Brain microvascular endothelial cell (primary cell): ENCODE measurements around the gene RHOF.

Experiments used
- DNase-seq: peaks from one replicate; pipeline ENCODE4 v3.0.0-alpha.2; 2020
- H3K27ac ChIP-seq: fragments of 250-450 bp; sonication (Bioruptor Pico); 2 replicates; pipeline ENCODE4 v1.5.1; 2020; ENCODE audit warnings: mild to moderate bottlenecking, moderate library complexity
- H3K27me3 ChIP-seq: fragments of 250-450 bp; sonication (Bioruptor Pico); replicated peaks from 2 replicates; pipeline ENCODE4 v1.5.1; 2020; ENCODE audit warnings: mild to moderate bottlenecking
- H3K36me3 ChIP-seq: fragments of 250-450 bp; sonication (Bioruptor Pico); replicated peaks from 2 replicates; pipeline ENCODE4 v1.5.1; 2020; ENCODE audit warnings: mild to moderate bottlenecking
- H3K4me3 ChIP-seq: 2 replicates; pipeline ENCODE4 v1.5.1; 2011; ENCODE audit warnings: low read depth, mild to moderate bottlenecking, control low read depth, low read length, moderate library complexity
- in situ Hi-C: cut with HindIII; loops from 2 replicates; pipeline ENCODE4 v1.10.0; 2017; ENCODE audit warnings: low sequenced_read_pairs, low pct_ligation_motif_present
- TF ChIP-seq, protein P1 (sequence below): IDR thresholded peaks from 2 replicates; pipeline ENCODE4 v1.5.1; 2011; ENCODE audit warnings: low read depth, mild to moderate bottlenecking, moderate library complexity, low read length, control low read depth, inconsistent platforms; ENCODE audit errors: missing control alignments

The RHOF gene

GRCh38 chr12:121781998-121782979 lies 11.2 kb downstream of the RHOF start:
- TF ChIP-seq, protein P1, sequence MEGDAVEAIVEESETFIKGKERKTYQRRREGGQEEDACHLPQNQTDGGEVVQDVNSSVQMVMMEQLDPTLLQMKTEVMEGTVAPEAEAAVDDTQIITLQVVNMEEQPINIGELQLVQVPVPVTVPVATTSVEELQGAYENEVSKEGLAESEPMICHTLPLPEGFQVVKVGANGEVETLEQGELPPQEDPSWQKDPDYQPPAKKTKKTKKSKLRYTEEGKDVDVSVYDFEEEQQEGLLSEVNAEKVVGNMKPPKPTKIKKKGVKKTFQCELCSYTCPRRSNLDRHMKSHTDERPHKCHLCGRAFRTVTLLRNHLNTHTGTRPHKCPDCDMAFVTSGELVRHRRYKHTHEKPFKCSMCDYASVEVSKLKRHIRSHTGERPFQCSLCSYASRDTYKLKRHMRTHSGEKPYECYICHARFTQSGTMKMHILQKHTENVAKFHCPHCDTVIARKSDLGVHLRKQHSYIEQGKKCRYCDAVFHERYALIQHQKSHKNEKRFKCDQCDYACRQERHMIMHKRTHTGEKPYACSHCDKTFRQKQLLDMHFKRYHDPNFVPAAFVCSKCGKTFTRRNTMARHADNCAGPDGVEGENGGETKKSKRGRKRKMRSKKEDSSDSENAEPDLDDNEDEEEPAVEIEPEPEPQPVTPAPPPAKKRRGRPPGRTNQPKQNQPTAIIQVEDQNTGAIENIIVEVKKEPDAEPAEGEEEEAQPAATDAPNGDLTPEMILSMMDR = no peak
- Histone ChIP-seq H3K27me3 (no peaks in the 10 kb centered on the region), H3K4me3 (no peak overlapping the region), H3K36me3 (peaks cover 2% of the 10 kb centered on the region), H3K27ac (peak overlapping the region; percentile 46)
- DNase-seq = no peak
- in situ Hi-C loops = no loop called here

GRCh38 chr12:121781484-121781997 lies 11.9 kb downstream of the RHOF start:
- H3K27ac ChIP-seq = peak overlapping the region; percentile 46
- in situ Hi-C loops = no loop called here
- no peaks in the 10 kb centered on the region for H3K27me3 ChIP-seq
- TF ChIP-seq, protein P1 = no peak
- no peak for DNase-seq
- peaks cover 2% of the 10 kb centered on the region for H3K36me3 ChIP-seq
- no peak overlapping the region for H3K4me3 ChIP-seq

DNA sequence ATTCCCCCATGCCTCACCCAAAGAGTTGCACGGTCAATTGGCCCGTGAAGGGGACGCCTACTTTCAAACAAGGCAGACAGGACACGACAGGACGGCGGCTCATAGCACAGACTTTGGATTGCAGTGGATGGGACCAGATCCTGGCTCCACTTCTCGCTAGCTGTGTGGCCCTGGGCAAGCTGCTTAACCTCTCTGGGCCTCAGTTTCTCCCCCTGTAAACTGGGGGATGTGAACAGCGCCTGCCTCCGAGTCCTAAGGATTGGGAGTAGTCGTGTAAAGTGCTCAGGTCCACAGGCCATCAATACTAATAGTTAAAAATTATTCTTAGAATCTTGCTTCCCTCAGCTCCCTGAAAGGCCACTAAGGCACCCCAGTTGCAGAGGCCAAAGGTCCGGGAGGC lies 13.1 kb downstream of the RHOF start:
- no peak for DNase-seq
- TF ChIP-seq, protein P1 = no peak
- peaks cover 2% of the 10 kb centered on the region for H3K36me3 ChIP-seq
- H3K27me3 ChIP-seq = no peaks in the 10 kb centered on the region
- in situ Hi-C loops = no loop called here
- H3K4me3 ChIP-seq = no peak overlapping the region
- no peak overlapping the region for H3K27ac ChIP-seq

GRCh38 chr12:121779422-121779895 lies 14.0 kb downstream of the RHOF start:
- in situ Hi-C loops = no loop called here
- Histone ChIP-seq H3K36me3 (peaks cover 2% of the 10 kb centered on the region), H3K27ac (no peak overlapping the region), H3K27me3 (no peaks in the 10 kb centered on the region), H3K4me3 (no peak overlapping the region)
- TF ChIP-seq, protein P1 = no peak
- DNase-seq = no peak

DNA sequence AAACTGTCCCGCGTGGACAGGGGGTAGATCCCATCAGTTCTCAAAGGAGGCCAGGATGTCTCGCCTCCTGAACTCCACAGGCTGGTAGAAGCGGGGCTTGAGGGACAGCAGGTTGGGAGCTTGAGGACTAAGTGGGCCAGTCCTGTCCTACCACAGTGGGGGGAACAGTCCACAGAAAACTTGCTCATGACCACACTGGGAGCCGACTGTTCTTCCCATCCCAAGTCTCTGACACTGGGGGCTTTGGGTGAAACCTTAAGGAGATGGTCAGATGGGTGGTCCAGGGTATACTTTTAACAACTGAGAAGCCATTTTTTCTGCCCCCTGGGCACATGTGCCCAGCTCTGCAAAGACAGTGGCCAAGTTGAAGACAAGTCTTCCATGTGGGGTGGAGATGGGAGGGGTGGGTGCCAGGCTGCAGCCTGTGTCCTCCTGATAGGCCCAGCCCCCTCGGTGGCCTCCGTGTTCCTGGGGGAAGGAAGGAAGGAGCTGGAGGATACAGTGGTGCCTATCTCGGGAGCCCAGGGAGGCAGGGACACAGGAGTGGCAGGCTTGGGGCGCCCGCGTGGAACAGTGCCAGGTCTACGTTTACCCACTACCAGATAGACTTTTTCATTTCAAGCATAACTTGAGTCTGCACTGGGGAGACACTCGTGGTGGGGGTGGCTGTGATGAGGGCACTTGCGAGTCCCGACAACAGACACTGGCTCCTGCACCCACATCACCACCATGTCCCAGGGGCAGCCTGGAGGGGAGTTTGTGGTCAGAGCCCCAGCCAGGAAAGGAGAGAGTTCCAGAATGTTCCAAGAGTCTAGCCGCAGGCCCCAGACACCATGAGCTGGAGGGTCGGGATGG lies 14.7 kb downstream of the RHOF start:
- TF ChIP-seq, protein P1 = no peak
- DNase-seq = no peak
- in situ Hi-C loops = no loop called here
- no peak overlapping the region for H3K4me3 ChIP-seq
- H3K36me3 ChIP-seq = peaks cover 2% of the 10 kb centered on the region
- no peak overlapping the region for H3K27ac ChIP-seq
- H3K27me3 ChIP-seq = no peaks in the 10 kb centered on the region
